Lower lobe of right lung (tissue), 2 donors: Measurements from ENCODE around the gene ATP6V0A4. TPM values are rescaled to one million over a fixed set of nuclear protein-coding genes. Genes with fewer than 3 reads are reported as not detected.

Source experiments
- ATAC-seq, 2 donors: fragments of 200-7000 bp; cut with Tn5 transposase; one replicate each; pipeline ENCODE4 v1.9.1; 2020 to 2022; ENCODE audit warnings: mild to moderate bottlenecking in 2 of 2, moderate library complexity in 2 of 2
- DNase-seq: peaks from one replicate; pipeline ENCODE4 v3.0.0-alpha.2; 2020
- H3K27ac ChIP-seq: fragments of 200-600 bp; one replicate; pipeline ENCODE4 v1.8.0; 2022
- H3K27me3 ChIP-seq: fragments of 200-600 bp; one replicate; pipeline ENCODE4 v1.8.0; 2022; ENCODE audit warnings: low read depth
- H3K36me3 ChIP-seq: fragments of 200-600 bp; one replicate; pipeline ENCODE4 v1.8.0; 2022; ENCODE audit warnings: mild to moderate bottlenecking
- H3K4me1 ChIP-seq: fragments of 200-600 bp; one replicate; pipeline ENCODE4 v1.8.0; 2022
- H3K4me3 ChIP-seq: fragments of 200-600 bp; one replicate; pipeline ENCODE4 v1.8.0; 2022; ENCODE audit warnings: mild to moderate bottlenecking
- H3K9me3 ChIP-seq: fragments of 200-600 bp; one replicate; pipeline ENCODE4 v1.8.0; 2022
- intact Hi-C: fragments of 100-400 bp; cut with DNase I; formaldehyde crosslinking; loops from one replicate; pipeline ENCODE4 v1.11.0; 2022
- total RNA-seq: library from RNA; stranded (reverse); fragmentation: NEBNext Ultra II Directional; extraction: Animal tissue kit (Norgen Biotek cat#: 25700); gene quantifications from one replicate; pipeline ENCODE4 v1.2.1, GENCODE V29; 2021
- TF ChIP-seq, protein P1 (sequence below): fragments of 200-600 bp; IDR thresholded peaks from one replicate; pipeline ENCODE4 v1.8.0; 2022; ENCODE audit warnings: antibody characterized with exemption, mild to moderate bottlenecking
- donor health status: DM: no; HTN: yes; CAD: no; lungs with severe emphysema.

Gene ATP6V0A4
- total RNA-seq, 1 donor from 2014 or later: 1.7 TPM

DNA sequence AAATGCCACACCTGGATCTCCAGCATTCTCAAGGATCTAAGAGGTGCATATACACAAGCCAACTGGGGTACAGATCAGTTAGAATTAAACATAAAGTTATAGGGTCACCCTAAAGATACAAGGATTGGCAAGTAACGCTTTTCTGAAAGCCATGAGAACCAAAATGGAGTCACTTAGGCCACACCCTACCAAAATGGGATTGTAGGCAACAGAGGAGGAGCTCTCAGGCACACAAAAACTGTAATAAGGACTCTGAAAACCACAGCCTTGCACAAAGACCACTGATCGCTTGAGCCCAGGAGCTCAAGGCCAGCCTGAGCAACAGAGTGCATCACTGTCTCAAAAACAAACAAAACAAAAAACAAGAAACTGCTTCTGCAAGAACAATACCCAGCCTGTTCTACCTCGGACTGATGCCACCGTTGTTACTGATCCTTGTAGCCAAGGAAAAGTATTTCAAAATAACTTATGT is 132.3 kb downstream of the ATP6V0A4 start:
- H3K27ac ChIP-seq: no peak overlapping the region
- no peaks in the 10 kb centered on the region for H3K36me3 ChIP-seq
- no peaks in the 10 kb centered on the region for H3K27me3 ChIP-seq
- no peaks in the 10 kb centered on the region for H3K9me3 ChIP-seq
- H3K4me1 ChIP-seq: no peaks in the 10 kb centered on the region
- no peak for DNase-seq
- no peak overlapping the region for H3K4me3 ChIP-seq
- ATAC-seq: no peak
- intact Hi-C loops: no loop called here
- TF ChIP-seq, protein P1, sequence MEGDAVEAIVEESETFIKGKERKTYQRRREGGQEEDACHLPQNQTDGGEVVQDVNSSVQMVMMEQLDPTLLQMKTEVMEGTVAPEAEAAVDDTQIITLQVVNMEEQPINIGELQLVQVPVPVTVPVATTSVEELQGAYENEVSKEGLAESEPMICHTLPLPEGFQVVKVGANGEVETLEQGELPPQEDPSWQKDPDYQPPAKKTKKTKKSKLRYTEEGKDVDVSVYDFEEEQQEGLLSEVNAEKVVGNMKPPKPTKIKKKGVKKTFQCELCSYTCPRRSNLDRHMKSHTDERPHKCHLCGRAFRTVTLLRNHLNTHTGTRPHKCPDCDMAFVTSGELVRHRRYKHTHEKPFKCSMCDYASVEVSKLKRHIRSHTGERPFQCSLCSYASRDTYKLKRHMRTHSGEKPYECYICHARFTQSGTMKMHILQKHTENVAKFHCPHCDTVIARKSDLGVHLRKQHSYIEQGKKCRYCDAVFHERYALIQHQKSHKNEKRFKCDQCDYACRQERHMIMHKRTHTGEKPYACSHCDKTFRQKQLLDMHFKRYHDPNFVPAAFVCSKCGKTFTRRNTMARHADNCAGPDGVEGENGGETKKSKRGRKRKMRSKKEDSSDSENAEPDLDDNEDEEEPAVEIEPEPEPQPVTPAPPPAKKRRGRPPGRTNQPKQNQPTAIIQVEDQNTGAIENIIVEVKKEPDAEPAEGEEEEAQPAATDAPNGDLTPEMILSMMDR: no peak

DNA sequence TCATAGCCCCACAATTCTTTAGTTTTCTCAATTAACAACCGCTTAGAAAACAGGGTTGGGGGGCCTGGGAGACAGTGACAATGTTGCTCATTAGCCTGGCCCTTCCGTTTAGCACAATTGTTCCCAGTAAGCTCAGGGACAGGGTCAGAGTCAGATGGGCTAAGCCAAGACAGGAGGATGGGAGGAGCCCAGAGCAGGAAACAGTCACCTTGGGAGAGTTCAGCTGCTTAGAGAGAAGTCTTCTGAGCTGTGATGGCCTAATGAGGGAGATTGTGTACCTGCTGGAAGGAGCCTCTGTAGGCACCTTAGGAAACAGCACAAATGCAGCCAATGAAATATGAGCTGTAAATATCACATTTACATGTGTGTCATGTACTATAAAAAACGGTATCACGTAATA is 132.7 kb downstream of the ATP6V0A4 start:
- intact Hi-C loops: no loop called here
- H3K27me3 ChIP-seq: no peaks in the 10 kb centered on the region
- ATAC-seq (no peak), DNase-seq (no peak)
- no peak overlapping the region for H3K27ac ChIP-seq
- H3K4me1 ChIP-seq: no peaks in the 10 kb centered on the region
- H3K36me3 ChIP-seq: no peaks in the 10 kb centered on the region
- TF ChIP-seq, protein P1: no peak
- no peaks in the 10 kb centered on the region for H3K9me3 ChIP-seq
- H3K4me3 ChIP-seq: no peak overlapping the region

DNA sequence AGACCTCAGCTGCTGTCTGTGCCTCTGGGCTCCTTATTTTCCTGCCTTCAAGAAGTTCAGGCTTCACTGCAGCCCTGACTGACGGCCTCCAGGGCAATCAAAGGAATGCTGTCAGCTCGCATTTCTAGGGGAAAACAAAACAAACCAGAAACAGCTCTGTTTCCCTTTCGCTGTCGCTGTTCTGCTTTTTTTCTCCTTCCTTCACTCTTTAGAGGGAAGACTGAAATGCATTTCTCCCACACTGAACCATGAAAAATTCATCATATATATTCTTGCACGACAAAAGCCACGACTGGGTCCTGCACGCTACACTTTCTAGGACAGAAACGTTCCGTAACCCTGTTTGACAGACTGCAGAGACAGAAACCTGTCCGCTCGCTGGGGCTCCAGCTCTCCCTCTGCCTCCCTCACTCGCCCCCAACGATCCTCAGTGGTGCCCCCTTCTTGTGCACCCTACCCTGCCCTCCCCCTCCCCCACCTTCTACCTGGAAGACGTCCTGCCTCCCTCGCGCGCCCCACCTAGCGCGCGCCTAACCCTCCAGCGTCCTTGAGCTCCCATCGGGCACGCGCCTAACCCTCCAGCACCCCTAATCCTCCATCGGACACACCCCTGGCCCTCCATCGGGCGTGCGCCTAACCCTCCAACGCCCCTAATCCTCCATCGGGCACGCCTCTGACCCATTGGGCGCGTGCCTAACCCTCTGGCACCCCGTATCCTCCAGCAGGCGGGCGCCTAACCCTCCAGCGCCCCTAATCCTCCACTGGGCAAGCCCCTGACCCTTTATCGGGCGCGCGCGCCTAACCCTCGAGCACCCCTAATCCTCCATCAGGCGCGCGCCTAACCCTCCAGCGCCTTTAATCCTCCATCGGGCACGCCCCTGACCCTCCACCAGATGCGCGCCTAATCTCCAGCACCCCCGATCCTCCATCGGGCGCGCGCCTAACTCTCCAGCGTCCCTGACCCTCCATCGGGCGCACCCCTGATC is 134.0 kb downstream of the ATP6V0A4 start:
- H3K27ac ChIP-seq: no peak overlapping the region
- H3K36me3 ChIP-seq: no peaks in the 10 kb centered on the region
- ATAC-seq (peak; percentile 59 to 71), DNase-seq (no peak)
- TF ChIP-seq, protein P1: no peak
- H3K27me3 ChIP-seq: no peaks in the 10 kb centered on the region
- intact Hi-C loops: no loop called here
- H3K4me3 ChIP-seq: peak overlapping the region; percentile 51
- no peaks in the 10 kb centered on the region for H3K4me1 ChIP-seq
- H3K9me3 ChIP-seq: no peaks in the 10 kb centered on the region

DNA sequence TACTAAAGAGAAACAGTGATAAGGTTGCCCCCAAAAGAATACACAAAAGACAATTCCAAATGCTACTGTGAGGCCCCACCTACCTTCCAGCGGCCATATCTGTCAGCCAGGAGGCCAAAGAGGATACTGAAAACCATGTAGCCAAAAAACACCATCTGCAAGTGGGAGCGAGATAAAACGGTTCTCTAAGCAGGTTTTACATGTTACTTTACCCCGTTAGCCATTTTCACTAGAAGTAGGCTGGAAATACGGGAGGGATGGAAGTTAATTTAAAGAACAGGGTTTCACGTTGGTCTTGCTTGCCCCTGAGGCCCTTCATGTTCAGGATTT is 135.0 kb downstream of the ATP6V0A4 start:
- TF ChIP-seq, protein P1: no peak
- no peaks in the 10 kb centered on the region for H3K36me3 ChIP-seq
- H3K27ac ChIP-seq: no peak overlapping the region
- H3K4me3 ChIP-seq: no peak overlapping the region
- intact Hi-C loops: no loop called here
- no peaks in the 10 kb centered on the region for H3K9me3 ChIP-seq
- no peak for ATAC-seq
- H3K27me3 ChIP-seq: no peaks in the 10 kb centered on the region
- DNase-seq: no peak
- no peaks in the 10 kb centered on the region for H3K4me1 ChIP-seq

DNA sequence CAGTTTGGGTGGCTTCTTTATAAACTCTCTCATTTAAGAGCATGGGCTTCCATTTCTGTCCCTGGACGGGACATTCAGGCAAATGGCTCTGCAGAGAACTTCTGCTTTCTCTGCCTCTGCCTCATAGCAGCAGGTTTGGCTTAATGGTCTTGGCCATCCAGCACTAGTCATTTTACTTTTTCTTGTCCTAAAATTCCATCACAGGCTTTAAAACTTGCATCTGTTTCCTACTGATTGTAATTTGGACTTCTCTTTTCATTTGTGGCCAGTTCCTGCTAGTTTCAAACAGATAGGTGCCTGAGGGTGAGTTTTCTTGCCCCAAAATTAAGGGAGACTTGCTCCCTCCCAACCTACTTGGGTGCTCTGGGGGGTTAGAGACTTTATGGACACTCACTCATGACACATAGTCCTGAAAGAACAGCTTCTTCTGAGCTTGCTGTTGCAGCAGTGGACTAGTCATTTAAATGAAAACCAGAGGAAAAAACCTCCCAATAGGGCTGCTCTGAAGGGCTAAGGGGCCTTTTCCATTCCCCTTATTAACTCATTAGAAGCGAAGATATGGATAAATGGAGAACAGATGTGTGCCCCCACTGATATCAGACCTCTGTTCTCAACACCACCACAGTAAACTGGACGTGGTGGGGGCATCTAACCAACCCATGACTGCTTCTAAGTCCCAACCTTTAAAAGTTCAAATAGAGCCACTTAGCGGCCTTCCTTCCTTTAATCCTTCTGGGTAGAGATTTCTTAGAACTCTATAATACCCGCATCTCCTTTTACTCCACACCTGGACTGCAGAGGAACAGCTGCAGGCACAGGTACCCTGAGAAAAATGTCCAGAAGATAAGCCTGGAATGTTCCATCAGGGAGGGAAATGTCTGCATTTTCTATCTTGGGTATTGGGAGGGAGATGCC is 135.7 kb downstream of the ATP6V0A4 start:
- no peak for DNase-seq
- intact Hi-C loops: no loop called here
- TF ChIP-seq, protein P1: no peak

More for the DNA sequence above, 135.7 kb downstream of the ATP6V0A4 start:
- Histone ChIP-seq H3K9me3 (no peaks in the 10 kb centered on the region), H3K4me3 (no peak overlapping the region), H3K27ac (no peak overlapping the region), H3K4me1 (no peaks in the 10 kb centered on the region), H3K27me3 (no peaks in the 10 kb centered on the region), H3K36me3 (no peaks in the 10 kb centered on the region)
- ATAC-seq: no peak
